Body of pancreas (tissue), 4 donors: ENCODE data around the gene GGA1.

Experiments used
- CTCF ChIP-seq, 7 experiments: fragments of 450-650 bp in 4 of 7; fragments of 200-600 bp in 3 of 7; sonication (generic) in 3 of 7; IDR thresholded peaks; one replicate each; pipeline ENCODE4 v1.5.1; 2016 to 2019; ENCODE audit warnings: antibody characterized with exemption in 7 of 7
- POLR2A ChIP-seq, 3 donors: fragments of 450-650 bp; IDR thresholded peaks; one replicate each; pipeline ENCODE4 v1.6.1; 2016; ENCODE audit warnings: antibody characterized with exemption in 3 of 3, mild to moderate bottlenecking in 2 of 3

DNA sequence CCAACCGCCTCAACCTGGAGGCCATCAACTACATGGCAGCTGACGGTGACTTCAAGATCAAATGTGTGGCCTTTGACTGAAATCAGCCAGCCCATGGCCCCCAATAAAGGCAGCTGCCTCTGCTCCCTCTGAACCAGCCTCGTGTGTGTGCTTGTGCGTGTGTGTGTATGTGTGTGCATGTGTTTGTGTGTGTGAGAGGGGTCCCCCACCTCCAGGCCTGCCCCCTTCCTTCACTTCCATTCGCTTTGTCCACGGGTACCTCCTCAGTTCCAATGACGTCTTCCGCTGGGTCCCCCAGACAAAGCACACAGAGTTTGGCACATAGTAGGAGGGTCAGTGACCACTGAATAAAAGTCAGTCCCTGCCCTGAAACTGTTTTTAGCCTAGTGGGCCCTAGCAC lies 71.0 kb downstream of the GGA1 start:
- TF ChIP-seq CTCF (IDR thresholded peaks at IDR 0.05) (no peak), POLR2A (IDR thresholded peaks at IDR 0.05) (no peak)
